PC-9 (cell line): ENCODE measurements around the gene RNF43. TPM values are rescaled to one million over a fixed set of nuclear protein-coding genes. Genes with fewer than 3 reads are reported as not detected.

Experiments
- BruUV-seq: library from RNA; stranded (reverse); fragments of 400-500 nt; replicated peaks from 2 replicates; lab custom pipeline; 2021; lab: Mats Ljungman, UMichigan
- CTCF ChIA-PET: fragments of 300-600 bp; sonication (Branson Sonifier 250); formaldehyde crosslinking; loops from one replicate; lab custom pipeline; 2022; ENCODE audit warnings: antibody characterized with exemption; lab: Charles Lee
- POLR2A ChIA-PET: fragments of 300-600 bp; sonication (Branson Sonifier 250); formaldehyde crosslinking; loops from one replicate; lab custom pipeline; 2022; ENCODE audit warnings: antibody characterized with exemption; ENCODE audit not compliant: unreplicated experiment; lab: Charles Lee
- DNase-seq, 2 experiments: peaks; one replicate each; pipeline versions ENCODE4 v3.0.0 to v3.0.0-alpha.2; 2015 to 2022; ENCODE audit warnings: mixed read lengths in 1 of 2
- H2AFZ ChIP-seq: fragments of 200-600 bp; sonication (generic); 2 replicates; pipeline ENCODE4 v1.8.1; 2017; ENCODE audit warnings: antibody characterized with exemption
- H3F3A ChIP-seq: fragments of 200-600 bp; sonication (generic); 2 replicates; pipeline ENCODE4 v1.8.1; 2017; ENCODE audit warnings: antibody characterized with exemption, mild to moderate bottlenecking, low read depth; ENCODE audit not compliant: insufficient read depth
- H3K27ac ChIP-seq: fragments of 200-600 bp; sonication (generic); 2 replicates; pipeline ENCODE4 v1.6.1; 2016; ENCODE audit warnings: mixed run types
- H3K27me3 ChIP-seq: fragments of 200-600 bp; sonication (generic); 2 replicates; pipeline ENCODE4 v1.6.1; 2016; ENCODE audit warnings: low read depth, mixed run types; ENCODE audit not compliant: insufficient read depth
- H3K36me3 ChIP-seq: fragments of 200-600 bp; sonication (generic); 2 replicates; pipeline ENCODE4 v1.6.1; 2016; ENCODE audit warnings: low read depth, mixed run types
- H3K4me1 ChIP-seq: fragments of 200-600 bp; sonication (generic); replicated peaks from 2 replicates; pipeline ENCODE4 v1.6.1; 2016; ENCODE audit warnings: mixed run types; ENCODE audit not compliant: insufficient read depth
- H3K4me2 ChIP-seq: fragments of 200-600 bp; sonication (generic); 2 replicates; pipeline ENCODE4 v1.6.1; 2017; ENCODE audit warnings: mixed run types
- H3K4me3 ChIP-seq: fragments of 200-600 bp; sonication (generic); 2 replicates; pipeline ENCODE4 v1.6.1; 2016; ENCODE audit warnings: mixed run types
- H3K79me2 ChIP-seq: fragments of 200-600 bp; sonication (generic); 2 replicates; pipeline ENCODE4 v1.6.1; 2017; ENCODE audit warnings: low read depth, mixed run types
- H3K9me2 ChIP-seq: fragments of 200-600 bp; sonication (generic); 2 replicates; pipeline ENCODE4 v1.8.1; 2017; ENCODE audit warnings: mild to moderate bottlenecking; ENCODE audit not compliant: insufficient read depth
- H3K9me3 ChIP-seq: fragments of 200-600 bp; sonication (generic); 2 replicates; pipeline ENCODE4 v1.8.1; 2016; ENCODE audit warnings: low read depth; ENCODE audit not compliant: insufficient read depth
- H4K20me1 ChIP-seq: fragments of 200-600 bp; sonication (generic); 2 replicates; pipeline ENCODE4 v1.8.1; 2017; ENCODE audit not compliant: insufficient read depth
- EZH2 ChIP-seq: fragments of 200-600 bp; sonication (generic); IDR thresholded peaks from 2 replicates; pipeline ENCODE4 v1.8.0; 2017; ENCODE audit warnings: antibody characterized with exemption, low read depth
- intact Hi-C: fragments of 100-400 bp; cut with micrococcal nuclease; formaldehyde crosslinking; loops from one replicate; pipeline ENCODE4 v1.10.0; 2022; ENCODE audit not compliant: unreplicated experiment
- total RNA-seq: library from RNA; stranded (reverse); gene quantifications from 2 replicates; pipeline ENCODE4 v1.2.3, GENCODE V29; 2021
- TF ChIP-seq, protein P1 (sequence below): fragments of 200-600 bp; sonication (generic); conservative IDR thresholded peaks from 2 replicates; pipeline ENCODE4 v1.6.1; 2017; ENCODE audit warnings: mixed run types, antibody characterized with exemption, mild to moderate bottlenecking, moderate library complexity

The RNF43 gene
- total RNA-seq, 1 experiment from 2014 or later, result 0.33 TPM

DNA sequence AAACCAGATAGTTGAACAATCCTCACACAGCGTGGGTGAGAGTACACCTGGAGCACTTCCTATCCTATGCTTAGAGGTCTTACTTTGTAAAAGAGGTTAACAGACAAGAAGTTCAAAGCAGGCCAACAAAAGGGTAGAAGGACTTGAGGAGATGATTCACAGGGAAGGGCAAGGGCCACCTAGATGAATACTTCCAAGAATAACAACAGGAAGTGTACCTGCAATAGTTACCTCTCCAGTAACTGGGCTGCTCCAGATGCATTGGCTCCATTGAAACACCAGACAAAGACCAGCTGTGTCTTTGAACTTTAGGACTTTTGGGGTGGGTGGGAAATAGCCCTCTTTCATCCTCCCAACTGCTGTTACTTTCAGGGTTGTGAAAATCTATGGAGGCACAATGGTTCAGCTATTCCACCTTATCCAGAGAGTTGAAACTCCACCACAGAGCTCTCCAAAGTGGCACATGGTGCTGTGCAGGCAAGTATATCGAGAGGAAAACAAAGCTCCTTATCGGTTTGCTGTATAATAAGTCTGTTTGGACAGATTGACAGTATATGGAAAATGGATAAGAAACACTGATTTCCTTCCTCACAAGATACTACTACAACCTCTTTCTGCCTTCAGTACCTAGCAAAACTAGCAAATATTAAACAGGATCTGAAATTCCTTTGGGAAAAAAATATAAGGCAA lies 22.7 kb downstream of the RNF43 start:
- Histone ChIP-seq H3F3A (peaks cover 5% of the 10 kb centered on the region; the same call in 1 of the 2 replicates), H3K36me3 (no peaks in the 10 kb centered on the region), H3K79me2 (no peaks in the 10 kb centered on the region), H3K4me1 (peaks cover 32% of the 10 kb centered on the region), H3K4me3 (no peak overlapping the region), H3K4me2 (peak overlapping the region; percentile 26), H3K27ac (no peak overlapping the region), H3K9me2 (no peaks in the 10 kb centered on the region), H3K9me3 (no peaks in the 10 kb centered on the region), H3K27me3 (peaks cover 34% of the 10 kb centered on the region; the same call in 1 of the 2 replicates), H4K20me1 (no peaks in the 10 kb centered on the region), H2AFZ (no peak overlapping the region)
- ChIA-PET POLR2A (interaction anchor here (0.6 to 0.7 kb wide), 2 partner anchors 405 to 1023 kb away, joined by 3 to 4 read pairs; no protein-coding TSS in a partner anchor), CTCF (no interaction called here)
- no TSS peak for BruUV-seq
- intact Hi-C loops, result no loop called here
- TF ChIP-seq EZH2, result no peak
- TF ChIP-seq, protein P1, sequence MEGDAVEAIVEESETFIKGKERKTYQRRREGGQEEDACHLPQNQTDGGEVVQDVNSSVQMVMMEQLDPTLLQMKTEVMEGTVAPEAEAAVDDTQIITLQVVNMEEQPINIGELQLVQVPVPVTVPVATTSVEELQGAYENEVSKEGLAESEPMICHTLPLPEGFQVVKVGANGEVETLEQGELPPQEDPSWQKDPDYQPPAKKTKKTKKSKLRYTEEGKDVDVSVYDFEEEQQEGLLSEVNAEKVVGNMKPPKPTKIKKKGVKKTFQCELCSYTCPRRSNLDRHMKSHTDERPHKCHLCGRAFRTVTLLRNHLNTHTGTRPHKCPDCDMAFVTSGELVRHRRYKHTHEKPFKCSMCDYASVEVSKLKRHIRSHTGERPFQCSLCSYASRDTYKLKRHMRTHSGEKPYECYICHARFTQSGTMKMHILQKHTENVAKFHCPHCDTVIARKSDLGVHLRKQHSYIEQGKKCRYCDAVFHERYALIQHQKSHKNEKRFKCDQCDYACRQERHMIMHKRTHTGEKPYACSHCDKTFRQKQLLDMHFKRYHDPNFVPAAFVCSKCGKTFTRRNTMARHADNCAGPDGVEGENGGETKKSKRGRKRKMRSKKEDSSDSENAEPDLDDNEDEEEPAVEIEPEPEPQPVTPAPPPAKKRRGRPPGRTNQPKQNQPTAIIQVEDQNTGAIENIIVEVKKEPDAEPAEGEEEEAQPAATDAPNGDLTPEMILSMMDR, result no peak
- peak in 1 of 2 experiments; percentile 47 for DNase-seq

DNA sequence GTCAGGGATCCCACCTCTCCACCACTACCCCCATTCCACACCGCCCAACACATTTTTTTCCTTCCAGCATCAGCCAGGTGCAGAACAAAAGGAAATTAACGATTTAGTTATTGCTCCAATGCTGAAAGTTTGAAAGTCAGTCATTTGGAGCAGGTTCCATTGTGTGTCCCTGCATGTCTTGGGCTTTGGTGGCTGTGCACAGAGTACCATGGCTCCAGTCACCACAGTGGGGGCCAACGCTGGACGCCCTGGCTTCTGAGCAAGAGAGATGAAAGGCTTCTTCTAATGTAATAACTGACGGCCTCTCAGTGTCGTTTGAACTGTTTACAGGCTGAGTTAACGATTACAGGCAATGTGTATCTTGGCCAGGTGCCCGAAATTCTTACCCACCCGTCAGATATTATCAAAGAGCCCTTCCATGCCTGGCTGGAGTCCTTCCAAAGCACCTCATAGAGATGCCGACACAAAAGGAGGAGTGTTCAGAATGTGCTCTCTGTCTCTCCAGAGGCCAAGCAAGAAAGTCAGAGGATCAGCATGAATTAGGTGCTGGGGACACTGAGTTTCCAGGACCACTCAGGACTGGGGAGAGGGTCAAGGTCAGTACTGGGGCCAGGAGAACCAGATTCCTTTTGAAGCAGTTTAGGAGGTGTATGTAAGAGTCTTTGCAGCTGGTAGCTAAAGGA lies 25.9 kb downstream of the RNF43 start:
- POLR2A ChIA-PET, result no interaction called here
- Histone ChIP-seq H3K36me3 (no peaks in the 10 kb centered on the region), H3K9me3 (no peaks in the 10 kb centered on the region), H3K79me2 (no peaks in the 10 kb centered on the region), H3K4me2 (peak overlapping the region; percentile 61), H3K27me3 (peaks cover 33% of the 10 kb centered on the region; the same call in 1 of the 2 replicates), H3K4me3 (no peak overlapping the region), H3K4me1 (peaks cover 60% of the 10 kb centered on the region), H4K20me1 (no peaks in the 10 kb centered on the region), H3K27ac (no peak overlapping the region), H2AFZ (no peak overlapping the region), H3F3A (peaks cover 18% of the 10 kb centered on the region), H3K9me2 (no peaks in the 10 kb centered on the region)
- CTCF ChIA-PET, result no interaction called here
- TF ChIP-seq EZH2, result no peak
- TF ChIP-seq, protein P1, result no peak
- peak; percentile 86 to 94 for DNase-seq
- intact Hi-C loops, result loop anchor here (1.0 to 2.0 kb wide), 3 partner anchors 15 to 39 kb away; partner anchors contain the start of genes RNF43 and SUPT4H1
- BruUV-seq, result no TSS peak

DNA sequence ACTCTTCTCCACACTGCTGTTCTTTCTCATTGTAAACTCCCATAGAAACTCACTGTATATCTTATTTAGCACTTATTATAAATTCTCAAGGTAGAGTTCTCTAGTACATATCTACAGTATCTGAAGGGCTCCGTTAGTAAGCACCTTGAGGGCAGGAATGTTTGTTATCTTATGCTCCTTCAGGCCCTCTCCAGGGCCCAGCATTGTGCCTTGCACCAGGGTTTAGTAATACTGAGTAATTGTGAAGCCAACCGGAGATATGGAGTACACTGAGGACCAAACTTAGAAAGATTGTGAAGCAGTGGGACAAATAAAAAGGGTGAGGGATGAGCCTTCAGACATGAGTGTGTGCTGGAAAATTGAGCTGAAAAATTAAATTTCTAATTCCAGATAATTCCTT lies 26.4 kb downstream of the RNF43 start:
- POLR2A ChIA-PET, result interaction anchor here (0.7 kb wide), 1 partner anchor 1476 kb away, joined by 3 read pairs; no protein-coding TSS in a partner anchor
- DNase-seq, result no peak
- Histone ChIP-seq H3K4me2 (peak overlapping the region; percentile 61; the same call in 1 of the 2 replicates), H3K27me3 (peaks cover 34% of the 10 kb centered on the region), H3F3A (peaks cover 18% of the 10 kb centered on the region), H3K4me1 (peaks cover 60% of the 10 kb centered on the region), H3K9me2 (no peaks in the 10 kb centered on the region), H3K4me3 (no peak overlapping the region), H4K20me1 (no peaks in the 10 kb centered on the region), H3K79me2 (no peaks in the 10 kb centered on the region), H3K36me3 (no peaks in the 10 kb centered on the region), H3K9me3 (no peaks in the 10 kb centered on the region), H3K27ac (no peak overlapping the region), H2AFZ (no peak overlapping the region)
- intact Hi-C loops, result loop anchor here (1.0 to 2.0 kb wide), 3 partner anchors 14 to 39 kb away; partner anchors contain the start of genes RNF43 and SUPT4H1
- CTCF ChIA-PET, result no interaction called here
- no peak for TF ChIP-seq EZH2
- TF ChIP-seq, protein P1, result no peak
- no TSS peak for BruUV-seq
